ENCODE measurements around the gene CDC25B.

Gene CDC25B

GRCh38 chr20:3758566-3758965 lies 37.5 kb upstream of the CDC25B start:
- no peak for ATAC-seq
- no peak for TF ChIP-seq ZFP30 (CRISPR knock-in tag; IDR thresholded peaks at IDR 0.05)
- TF ChIP-seq ESRRG (CRISPR knock-in tag; IDR thresholded peaks at IDR 0.05): no peak
- TF ChIP-seq OSR1 (CRISPR knock-in tag; IDR thresholded peaks at IDR 0.05): no peak
- TF ChIP-seq CREB5 (CRISPR knock-in tag; IDR thresholded peaks at IDR 0.05; ENCODE audit: low read depth): no peak
- no peak for TF ChIP-seq BACH2 (CRISPR knock-in tag; IDR thresholded peaks at IDR 0.05; ENCODE audit: borderline replicate concordance)
- TF ChIP-seq ZNF565 (CRISPR knock-in tag; conservative IDR thresholded peaks at IDR 0.05; ENCODE audit: low read depth): no peak
- no peak for TF ChIP-seq ZFP3 (CRISPR knock-in tag; IDR thresholded peaks at IDR 0.05)
- no peak for TF ChIP-seq PATZ1 (CRISPR knock-in tag; IDR thresholded peaks at IDR 0.05; ENCODE audit: borderline replicate concordance)
- TF ChIP-seq GLIS3 (CRISPR knock-in tag; IDR thresholded peaks at IDR 0.05): no peak
- TF ChIP-seq TOX (CRISPR knock-in tag; IDR thresholded peaks at IDR 0.05; ENCODE audit: borderline replicate concordance): no peak
- no peak for TF ChIP-seq ZNF8 (CRISPR knock-in tag; IDR thresholded peaks at IDR 0.05)
- TF ChIP-seq PPARA (CRISPR knock-in tag; IDR thresholded peaks at IDR 0.05; ENCODE audit: borderline replicate concordance): no peak

GRCh38 chr20:3759316-3759823 lies 36.7 kb upstream of the CDC25B start:
- TF ChIP-seq ARNTL (CRISPR knock-in tag; IDR thresholded peaks at IDR 0.05; ENCODE audit: borderline replicate concordance, low read depth) (no peak), ZFP3 (CRISPR knock-in tag; IDR thresholded peaks at IDR 0.05) (no peak), CREB5 (CRISPR knock-in tag; IDR thresholded peaks at IDR 0.05; ENCODE audit: low read depth) (no peak), SNAI2 (CRISPR knock-in tag; IDR thresholded peaks at IDR 0.05) (no peak), ZNF70 (CRISPR knock-in tag; IDR thresholded peaks at IDR 0.05) (no peak), CSDC2 (CRISPR knock-in tag; IDR thresholded peaks at IDR 0.05) (no peak), ZFP30 (CRISPR knock-in tag; IDR thresholded peaks at IDR 0.05) (no peak), GLIS3 (CRISPR knock-in tag; IDR thresholded peaks at IDR 0.05) (no peak), CSRNP3 (CRISPR knock-in tag; IDR thresholded peaks at IDR 0.05) (no peak), TCF4 (CRISPR knock-in tag; IDR thresholded peaks at IDR 0.05; ENCODE audit: borderline replicate concordance) (no peak), OSR1 (CRISPR knock-in tag; IDR thresholded peaks at IDR 0.05) (no peak)
- no peak for ATAC-seq

- no peak for TF ChIP-seq RARB (CRISPR knock-in tag; IDR thresholded peaks at IDR 0.05)
- TF ChIP-seq ZNF70 (CRISPR knock-in tag; IDR thresholded peaks at IDR 0.05): no peak
- no peak for TF ChIP-seq TSHZ2 (CRISPR knock-in tag; IDR thresholded peaks at IDR 0.05)
- TF ChIP-seq BACH2 (CRISPR knock-in tag; IDR thresholded peaks at IDR 0.05; ENCODE audit: borderline replicate concordance): no peak
- no peak for TF ChIP-seq TCF4 (CRISPR knock-in tag; IDR thresholded peaks at IDR 0.05; ENCODE audit: borderline replicate concordance)
- TF ChIP-seq POU6F1 (CRISPR knock-in tag; IDR thresholded peaks at IDR 0.05; ENCODE audit: borderline replicate concordance, low read depth): no peak
- no peak for TF ChIP-seq GLIS3 (CRISPR knock-in tag; IDR thresholded peaks at IDR 0.05)
- no peak for TF ChIP-seq ARNTL (CRISPR knock-in tag; IDR thresholded peaks at IDR 0.05; ENCODE audit: borderline replicate concordance, low read depth)
- TF ChIP-seq ZNF565 (CRISPR knock-in tag; conservative IDR thresholded peaks at IDR 0.05; ENCODE audit: low read depth): no peak
- TF ChIP-seq ESRRG (CRISPR knock-in tag; IDR thresholded peaks at IDR 0.05): no peak
- TF ChIP-seq ISL1 (CRISPR knock-in tag; IDR thresholded peaks at IDR 0.05): no peak
- TF ChIP-seq CREB5 (CRISPR knock-in tag; IDR thresholded peaks at IDR 0.05; ENCODE audit: low read depth): no peak
- TF ChIP-seq CSRNP3 (CRISPR knock-in tag; IDR thresholded peaks at IDR 0.05): no peak
- no peak for ATAC-seq
Observed at GRCh38 chr20:3759884-3760283, 36.2 kb upstream of the CDC25B start.
